HCT116 (cell line): ENCODE results near the gene CCDC17. TPM values are rescaled to one million over a fixed set of nuclear protein-coding genes. Genes with fewer than 3 reads are reported as not detected.

Experiments
- ATAC-seq: fragments of 200-7000 bp; cut with Tn5 transposase; 2 replicates; pipeline ENCODE4 v1.9.1; 2020; ENCODE audit warnings: mild to moderate bottlenecking, moderate library complexity
- BruUV-seq: library from RNA; stranded (reverse); fragments of 400-500 nt; replicated peaks from 2 replicates; lab custom pipeline; 2021; lab: Mats Ljungman, UMichigan
- CTCF ChIA-PET: fragments of 300-600 bp; sonication (Branson Sonifier 250); formaldehyde crosslinking; loops from one replicate; lab custom pipeline; 2021; ENCODE audit warnings: antibody characterized with exemption; lab: Charles Lee
- POLR2A ChIA-PET: fragments of 300-600, 350-600 bp; sonication (Branson Sonifier 250); formaldehyde crosslinking; loops from one replicate; lab custom pipeline; 2021; ENCODE audit warnings: antibody characterized with exemption; lab: Charles Lee
- RAD21 ChIA-PET, 2 experiments: fragments of 300-600 bp; sonication (Branson Sonifier 250); formaldehyde crosslinking; loops; one replicate each; lab custom pipeline; 2023; ENCODE audit warnings: low total read pairs in 2 of 2; ENCODE audit not compliant: uncharacterized antibody in 2 of 2, unreplicated experiment in 2 of 2, low non-redundant PET in 1 of 2; lab: Charles Lee
- DNase-seq: peaks from one replicate; pipeline ENCODE4 v3.0.0-alpha.2; 2010; ENCODE audit warnings: low read depth, low spot score
- H2AFZ ChIP-seq: fragments of 200-600 bp; shearing (Covaris generic), sonication (generic); 2 replicates; pipeline ENCODE4 v1.6.1; 2017; ENCODE audit warnings: low read depth, mixed run types, mixed read lengths, antibody characterized with exemption, low read length; ENCODE audit not compliant: poor library complexity, severe bottlenecking
- H3K27ac ChIP-seq: 2 replicates; pipeline ENCODE4 v1.5.1; 2012; ENCODE audit warnings: low read depth, low read length
- H3K27me3 ChIP-seq: fragments of 200-600 bp; sonication (generic); 2 replicates; pipeline ENCODE4 v1.6.1; 2016; ENCODE audit warnings: mixed run types, low read length, mixed read lengths; ENCODE audit not compliant: insufficient read depth
- H3K36me3 ChIP-seq, 2 experiments: fragments of 200-500 bp in 1 of 2; fragments of 200-600 bp in 1 of 2; sonication (Bioruptor generic) in 1 of 2; sonication (generic) in 1 of 2; 2 replicates each; pipeline versions ENCODE4 v1.5.1 to v1.6.1; 2014 to 2016; ENCODE audit warnings: low read length in 2 of 2, inconsistent platforms in 1 of 2, mixed read lengths in 1 of 2, mixed run types in 1 of 2; ENCODE audit not compliant: insufficient read depth in 2 of 2, control insufficient read depth in 1 of 2
- H3K4me1 ChIP-seq, 2 experiments: fragments of 200-600 bp in 1 of 2; sonication (generic) in 1 of 2; 2 replicates each; pipeline versions ENCODE4 v1.5.1 to v1.6.1; 2012 to 2017; ENCODE audit warnings: low read length in 2 of 2, inconsistent platforms in 1 of 2, mild to moderate bottlenecking in 1 of 2, mixed read lengths in 1 of 2, mixed run types in 1 of 2, moderate library complexity in 1 of 2; ENCODE audit not compliant: insufficient read depth in 2 of 2, control insufficient read depth in 1 of 2
- H3K4me2 ChIP-seq: fragments of 200-600 bp; sonication (generic); 2 replicates; pipeline ENCODE4 v1.6.1; 2017; ENCODE audit warnings: mixed run types, low read length, mixed read lengths
- H3K4me3 ChIP-seq, 2 experiments: fragments of 200-600 bp in 1 of 2; sonication (generic) in 1 of 2; replicated peaks in 1 of 2; 2 replicates each; pipeline ENCODE4 v1.5.1; 2011 to 2016; ENCODE audit warnings: low read length in 2 of 2, control low read depth in 1 of 2, low read depth in 1 of 2, mild to moderate bottlenecking in 1 of 2, mixed read lengths in 1 of 2, mixed run types in 1 of 2
- H3K79me2 ChIP-seq: fragments of 200-600 bp; sonication (generic); 2 replicates; pipeline ENCODE4 v1.6.1; 2017; ENCODE audit warnings: mild to moderate bottlenecking, mixed run types, low read length, moderate library complexity, mixed read lengths; ENCODE audit not compliant: insufficient read depth
- H3K9ac ChIP-seq: fragments of 200-600 bp; sonication (generic); 2 replicates; pipeline ENCODE4 v1.6.1; 2016; ENCODE audit warnings: low read length, mixed read lengths
- H3K9me2 ChIP-seq: fragments of 200-600 bp; sonication (generic), shearing (Covaris generic); 2 replicates; pipeline ENCODE4 v1.6.1; 2017; ENCODE audit warnings: mixed run types, mild to moderate bottlenecking, moderate library complexity; ENCODE audit not compliant: insufficient read depth
- H3K9me3 ChIP-seq, 2 experiments: fragments of 200-500 bp in 1 of 2; fragments of 200-600 bp in 1 of 2; sonication (Bioruptor generic) in 1 of 2; sonication (generic) in 1 of 2; 2 replicates each; pipeline ENCODE4 v1.6.1; 2014 to 2017; ENCODE audit warnings: low read length in 2 of 2, mixed read lengths in 2 of 2, inconsistent platforms in 1 of 2, low read depth in 1 of 2, mild to moderate bottlenecking in 1 of 2, mixed run types in 1 of 2, moderate library complexity in 1 of 2; ENCODE audit not compliant: control insufficient read depth in 1 of 2, insufficient read depth in 1 of 2
- H4K20me1 ChIP-seq: fragments of 200-600 bp; sonication (generic), shearing (Covaris generic); 2 replicates; pipeline ENCODE4 v1.6.1; 2017; ENCODE audit warnings: mixed run types, mild to moderate bottlenecking, moderate library complexity; ENCODE audit not compliant: insufficient read depth
- ELF1 ChIP-seq: IDR thresholded peaks from 2 replicates; pipeline ENCODE4 v1.6.1; 2012; ENCODE audit warnings: low read depth, borderline replicate concordance
- EZH2 ChIP-seq: fragments of 200-600 bp; sonication (generic); IDR thresholded peaks from 2 replicates; pipeline ENCODE4 v1.6.1; 2017; ENCODE audit warnings: antibody characterized with exemption, mixed run types
- EZH2phosphoT487 ChIP-seq: fragments of 200-600 bp; IDR thresholded peaks from 2 replicates; pipeline ENCODE4 v1.6.1; 2018; ENCODE audit warnings: antibody characterized with exemption, borderline replicate concordance
- FOSL1 ChIP-seq: IDR thresholded peaks from 2 replicates; pipeline ENCODE4 v1.6.1; 2012; ENCODE audit warnings: low read depth
- POLR2A ChIP-seq: IDR thresholded peaks from 2 replicates; pipeline ENCODE4 v1.7.0; 2011; ENCODE audit warnings: borderline replicate concordance; ENCODE audit not compliant: insufficient read depth, insufficient read length; ENCODE audit errors: extremely low read depth
- POLR2AphosphoS5 ChIP-seq: IDR thresholded peaks from 2 replicates; pipeline ENCODE4 v1.6.1; 2011; ENCODE audit warnings: mild to moderate bottlenecking, low read depth, low read length, moderate library complexity
- SIN3A ChIP-seq: IDR thresholded peaks from 2 replicates; pipeline ENCODE4 v1.6.1; 2012; ENCODE audit warnings: low read depth
- SRF ChIP-seq: IDR thresholded peaks from 2 replicates; pipeline ENCODE4 v1.6.1; 2012; ENCODE audit warnings: low read depth
- ZNF274 ChIP-seq: fragments of 200-500 bp; sonication (Bioruptor generic); IDR thresholded peaks from 2 replicates; pipeline ENCODE4 v1.6.1; 2014; ENCODE audit warnings: mild to moderate bottlenecking, low read depth, low read length, inconsistent platforms
- intact Hi-C: fragments of 100-400 bp; cut with micrococcal nuclease; formaldehyde crosslinking; loops from 2 replicates; pipeline ENCODE4 v1.10.0; 2022
- total RNA-seq: library from RNA; stranded (reverse); gene quantifications from one replicate; pipeline ENCODE4 v1.2.1, GENCODE V29; 2021; ENCODE audit not compliant: unreplicated experiment
- TF ChIP-seq, protein P1 (sequence below), 3 experiments: fragments of 200-600 bp in 1 of 3; sonication (generic) in 1 of 3; IDR thresholded peaks in 2 of 3; conservative IDR thresholded peaks in 1 of 3; 2 replicates each; pipeline ENCODE4 v1.5.1; 2012 to 2017; ENCODE audit warnings: low read depth in 2 of 3, low read length in 2 of 3, antibody characterized with exemption in 1 of 3, borderline replicate concordance in 1 of 3, control low read depth in 1 of 3, mild to moderate bottlenecking in 1 of 3, mixed read lengths in 1 of 3, mixed run types in 1 of 3, moderate library complexity in 1 of 3; ENCODE audit not compliant: insufficient read depth in 1 of 3
- TF ChIP-seq, protein P2 (sequence below): IDR thresholded peaks from 2 replicates; pipeline ENCODE4 v1.6.1; 2012
- TF ChIP-seq, protein P3 (sequence below): IDR thresholded peaks from 2 replicates; pipeline ENCODE4 v1.6.1; 2011; ENCODE audit warnings: mild to moderate bottlenecking, low read length, moderate library complexity; ENCODE audit not compliant: insufficient replicate concordance; ENCODE audit errors: extremely low read depth

The CCDC17 gene
- total RNA-seq, 1 experiment from 2014 or later, result 2.4 TPM

DNA sequence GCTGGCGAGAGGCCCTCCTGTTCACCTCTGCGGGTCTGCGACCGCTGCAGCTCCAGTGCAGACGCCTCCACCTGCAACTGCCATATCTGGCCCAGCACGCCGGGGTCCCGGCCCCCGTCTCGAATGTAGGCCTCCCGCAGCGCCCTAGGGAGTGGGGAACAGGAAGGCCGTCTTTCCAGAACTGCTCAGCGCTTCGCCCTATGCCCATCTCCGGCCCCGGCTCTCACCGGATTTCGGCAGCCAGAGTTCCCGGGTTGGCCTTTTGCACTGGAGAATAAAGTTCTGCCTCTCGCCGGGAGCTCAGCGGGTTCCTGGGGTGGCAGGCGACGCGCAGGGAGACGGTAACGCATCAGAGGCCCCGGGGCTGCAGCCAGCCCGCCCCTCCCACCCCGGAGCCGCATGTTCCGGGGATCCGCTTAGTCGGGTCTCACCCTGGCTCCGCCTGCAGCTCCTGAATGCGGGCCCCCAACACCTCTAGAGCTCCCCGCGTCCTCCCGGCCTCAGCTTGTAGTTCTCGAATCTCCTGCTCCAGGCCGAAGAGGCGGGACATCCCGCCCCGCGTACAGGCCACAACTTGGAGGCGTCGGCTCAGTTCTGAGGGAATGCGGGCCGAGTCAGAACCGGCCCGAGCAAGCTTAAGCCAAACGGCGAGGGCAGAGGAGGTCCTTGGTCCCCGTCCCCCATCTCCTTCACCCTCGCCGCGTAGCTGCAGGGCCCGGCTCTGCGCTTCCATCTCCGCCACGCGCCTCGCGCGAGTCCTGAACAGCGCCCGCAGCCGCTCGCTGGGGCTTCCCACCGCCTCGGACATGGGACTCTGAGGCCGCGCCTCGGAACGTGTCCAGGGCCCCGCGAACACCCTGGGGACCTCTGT, 1.1 kb downstream of the CCDC17 start:
- no peak overlapping the region for H2AFZ ChIP-seq
- CTCF ChIA-PET, result interaction anchor here (0.6 kb wide), 1 partner anchor 546 kb away, joined by 3 read pairs; no protein-coding TSS in a partner anchor
- no TSS peak for BruUV-seq
- no peak overlapping the region for H3K4me2 ChIP-seq
- H3K27ac ChIP-seq, result no peak overlapping the region
- intact Hi-C loops, result no loop called here
- no peaks in the 10 kb centered on the region for H3K9me2 ChIP-seq
- H3K79me2 ChIP-seq, result no peaks in the 10 kb centered on the region
- no peaks in the 10 kb centered on the region for H3K9me3 ChIP-seq
- H3K4me1 ChIP-seq, result no peaks in the 10 kb centered on the region
- ATAC-seq, result no peak
- POLR2A ChIA-PET, result no interaction called here
- peaks cover 16 to 17% of the 10 kb centered on the region in 2 experiments; a peak in 3 of 4 replicates for H3K36me3 ChIP-seq
- DNase-seq, result no peak
- no peak for TF ChIP-seq FOSL1
- no peak for TF ChIP-seq ZNF274
- TF ChIP-seq POLR2AphosphoS5, result no peak; the same call in 1 of the 2 replicates
- TF ChIP-seq, protein P1, sequence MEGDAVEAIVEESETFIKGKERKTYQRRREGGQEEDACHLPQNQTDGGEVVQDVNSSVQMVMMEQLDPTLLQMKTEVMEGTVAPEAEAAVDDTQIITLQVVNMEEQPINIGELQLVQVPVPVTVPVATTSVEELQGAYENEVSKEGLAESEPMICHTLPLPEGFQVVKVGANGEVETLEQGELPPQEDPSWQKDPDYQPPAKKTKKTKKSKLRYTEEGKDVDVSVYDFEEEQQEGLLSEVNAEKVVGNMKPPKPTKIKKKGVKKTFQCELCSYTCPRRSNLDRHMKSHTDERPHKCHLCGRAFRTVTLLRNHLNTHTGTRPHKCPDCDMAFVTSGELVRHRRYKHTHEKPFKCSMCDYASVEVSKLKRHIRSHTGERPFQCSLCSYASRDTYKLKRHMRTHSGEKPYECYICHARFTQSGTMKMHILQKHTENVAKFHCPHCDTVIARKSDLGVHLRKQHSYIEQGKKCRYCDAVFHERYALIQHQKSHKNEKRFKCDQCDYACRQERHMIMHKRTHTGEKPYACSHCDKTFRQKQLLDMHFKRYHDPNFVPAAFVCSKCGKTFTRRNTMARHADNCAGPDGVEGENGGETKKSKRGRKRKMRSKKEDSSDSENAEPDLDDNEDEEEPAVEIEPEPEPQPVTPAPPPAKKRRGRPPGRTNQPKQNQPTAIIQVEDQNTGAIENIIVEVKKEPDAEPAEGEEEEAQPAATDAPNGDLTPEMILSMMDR (IDR thresholded peaks at IDR 0.05 in 2 of 3, conservative IDR thresholded peaks at IDR 0.05 in 1 of 3; ENCODE audit: borderline replicate concordance in 1 of 3, insufficient read depth in 1 of 3, low read depth in 2 of 3, low read length in 2 of 3), result no peak
- no peak for TF ChIP-seq POLR2A
- no peak for TF ChIP-seq EZH2phosphoT487
- no peak for TF ChIP-seq SRF
- TF ChIP-seq SIN3A, result no peak
- TF ChIP-seq EZH2, result no peak
- TF ChIP-seq ELF1, result no peak
- TF ChIP-seq, protein P2, sequence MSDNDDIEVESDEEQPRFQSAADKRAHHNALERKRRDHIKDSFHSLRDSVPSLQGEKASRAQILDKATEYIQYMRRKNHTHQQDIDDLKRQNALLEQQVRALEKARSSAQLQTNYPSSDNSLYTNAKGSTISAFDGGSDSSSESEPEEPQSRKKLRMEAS, result no peak
- TF ChIP-seq, protein P3, sequence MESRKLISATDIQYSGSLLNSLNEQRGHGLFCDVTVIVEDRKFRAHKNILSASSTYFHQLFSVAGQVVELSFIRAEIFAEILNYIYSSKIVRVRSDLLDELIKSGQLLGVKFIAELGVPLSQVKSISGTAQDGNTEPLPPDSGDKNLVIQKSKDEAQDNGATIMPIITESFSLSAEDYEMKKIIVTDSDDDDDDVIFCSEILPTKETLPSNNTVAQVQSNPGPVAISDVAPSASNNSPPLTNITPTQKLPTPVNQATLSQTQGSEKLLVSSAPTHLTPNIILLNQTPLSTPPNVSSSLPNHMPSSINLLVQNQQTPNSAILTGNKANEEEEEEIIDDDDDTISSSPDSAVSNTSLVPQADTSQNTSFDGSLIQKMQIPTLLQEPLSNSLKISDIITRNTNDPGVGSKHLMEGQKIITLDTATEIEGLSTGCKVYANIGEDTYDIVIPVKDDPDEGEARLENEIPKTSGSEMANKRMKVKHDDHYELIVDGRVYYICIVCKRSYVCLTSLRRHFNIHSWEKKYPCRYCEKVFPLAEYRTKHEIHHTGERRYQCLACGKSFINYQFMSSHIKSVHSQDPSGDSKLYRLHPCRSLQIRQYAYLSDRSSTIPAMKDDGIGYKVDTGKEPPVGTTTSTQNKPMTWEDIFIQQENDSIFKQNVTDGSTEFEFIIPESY, result no peak
- TF ChIP-seq, all 23 proteins: peak for 0
- H4K20me1 ChIP-seq, result peaks cover 5% of the 10 kb centered on the region; the same call in 1 of the 2 replicates
- H3K4me3 ChIP-seq, result no peak overlapping the region
- H3K27me3 ChIP-seq, result no peaks in the 10 kb centered on the region
- H3K9ac ChIP-seq, result no peak overlapping the region
- RAD21 ChIA-PET, result no interaction called here
